ENCODE measurements around the gene RFNG. TPM values are rescaled to one million over a fixed set of nuclear protein-coding genes. Genes with fewer than 3 reads are reported as not detected.

Gene RFNG
- total and polyA plus RNA-seq, 2 of the 13 experiments (the other 11 are each of a cell fraction or from before 2014, with no cell fraction given): 61.4 to 64.0 TPM

GRCh38 chr17:82023447-82024241, 28.0 kb downstream of the RFNG start (continued):
- TF ChIP-seq ZNF687 (CRISPR knock-in tag; IDR thresholded peaks at IDR 0.05) (peak; percentile 77), ZNF331 (CRISPR knock-in tag; IDR thresholded peaks at IDR 0.05) (0 out of 2 replicates have a peak, but pooled peaks have one; percentile 4), BHLHE40 (IDR thresholded peaks at IDR 0.05; ENCODE audit: low read length) (no peak), HDAC1 (CRISPR knock-in tag; IDR thresholded peaks at IDR 0.05) (peak; percentile 25; the same call in 1 of the 2 replicates), MYPOP (CRISPR knock-in tag; IDR thresholded peaks at IDR 0.05) (peak; percentile 78; the same call in 1 of the 2 replicates), KLF9 (CRISPR knock-in tag; IDR thresholded peaks at IDR 0.05; ENCODE audit: low read depth) (no peak), ZNF652 (CRISPR knock-in tag; IDR thresholded peaks at IDR 0.05; ENCODE audit: borderline replicate concordance, low read depth) (no peak), PHF20 (CRISPR knock-in tag; IDR thresholded peaks at IDR 0.05) (no peak; the same call in 1 of the 2 replicates), HBP1 (CRISPR knock-in tag; IDR thresholded peaks at IDR 0.05; ENCODE audit: low read depth) (0 out of 2 replicates have a peak, but pooled peaks have one; percentile 34), XBP1 (CRISPR knock-in tag; IDR thresholded peaks at IDR 0.05) (no peak), SRSF9 (IDR thresholded peaks at IDR 0.05; ENCODE audit: borderline replicate concordance, insufficient read depth, low read depth, low read length, poor library complexity, severe bottlenecking) (no peak), IKZF5 (CRISPR knock-in tag; IDR thresholded peaks at IDR 0.05) (peak; percentile 33; the same call in 1 of the 2 replicates), CBX5 (CRISPR knock-in tag; IDR thresholded peaks at IDR 0.05; ENCODE audit: borderline replicate concordance) (no peak), YEATS4 (CRISPR knock-in tag; IDR thresholded peaks at IDR 0.05; ENCODE audit: borderline replicate concordance) (peak; percentile 59), FOXM1 (CRISPR knock-in tag; IDR thresholded peaks at IDR 0.05) (no peak; the same call in 1 of the 2 replicates), ZZZ3 (CRISPR knock-in tag; IDR thresholded peaks at IDR 0.05; ENCODE audit: borderline replicate concordance) (peak; percentile 68; the same call in 1 of the 2 replicates), ZNF230 (CRISPR knock-in tag; IDR thresholded peaks at IDR 0.05) (peak; percentile 58; the same call in 1 of the 2 replicates)
